H1 (cell line): ENCODE data around the gene HOXA13. TPM values are rescaled to one million over a fixed set of nuclear protein-coding genes. Genes with fewer than 3 reads are reported as not detected.

ENCODE experiments used
- CTCF ChIA-PET: fragments of 300-600 bp; sonication (Branson Sonifier 250); formaldehyde crosslinking; loops from one replicate; lab custom pipeline; 2021; ENCODE audit not compliant: partially characterized antibody; lab: Charles Lee
- POLR2A ChIA-PET: fragments of 300-600 bp; sonication (Branson Sonifier 250); formaldehyde crosslinking; loops from one replicate; lab custom pipeline; 2021; ENCODE audit warnings: inconsistent platforms; ENCODE audit not compliant: partially characterized antibody; lab: Charles Lee
- DNase-seq, 2 experiments: peaks; one replicate each; pipeline versions ENCODE4 v3.0.0 to v3.0.0-alpha.2; 2010 to 2022; ENCODE audit warnings: low spot score in 2 of 2, low read depth in 1 of 2, mixed read lengths in 1 of 2
- FAIRE-seq: peaks from 2 replicates; lab custom pipeline; 2011; peaks lifted over from hg19 to GRCh38; lab: Jason Lieb, UNC
- H2AFZ ChIP-seq: 2 replicates; pipeline ENCODE4 v1.8.1; 2012; ENCODE audit warnings: low read length, inconsistent platforms
- H2AK5ac ChIP-seq: 2 replicates; pipeline ENCODE4 v1.6.1; 2013; ENCODE audit warnings: low read depth, low read length
- H2BK120ac ChIP-seq: replicated peaks from 2 replicates; pipeline ENCODE3; 2013; ENCODE audit warnings: low read depth, low read length, inconsistent platforms
- H2BK12ac ChIP-seq: 2 replicates; pipeline ENCODE4 v1.6.1; 2013; ENCODE audit warnings: low read depth, low read length
- H2BK15ac ChIP-seq: 2 replicates; pipeline ENCODE4 v1.6.1; 2013; ENCODE audit warnings: low read length
- H2BK20ac ChIP-seq: 2 replicates; pipeline ENCODE4 v1.6.1; 2013; ENCODE audit warnings: low read length
- H2BK5ac ChIP-seq: 2 replicates; pipeline ENCODE4 v1.6.1; 2013; ENCODE audit warnings: low read depth, low read length
- H3K14ac ChIP-seq: 2 replicates; pipeline ENCODE4 v1.6.1; 2013; ENCODE audit warnings: inconsistent platforms; ENCODE audit not compliant: insufficient read length
- H3K18ac ChIP-seq: 2 replicates; pipeline ENCODE4 v1.6.1; 2013; ENCODE audit warnings: low read length; ENCODE audit errors: extremely low read depth
- H3K23ac ChIP-seq: 2 replicates; pipeline ENCODE4 v1.6.1; 2013; ENCODE audit warnings: inconsistent platforms; ENCODE audit not compliant: insufficient read length
- H3K23me2 ChIP-seq: 2 replicates; pipeline ENCODE4 v1.6.1; 2013; ENCODE audit warnings: low read depth, low read length
- H3K27ac ChIP-seq: 2 replicates; pipeline ENCODE4 v1.6.1; 2011; ENCODE audit warnings: low read depth, low read length, inconsistent platforms
- H3K27me3 ChIP-seq, 4 experiments: replicated peaks in 1 of 4; 1 replicate in 1 of 4; 2 replicates in 3 of 4; pipeline versions ENCODE4 v1.6.1 to v1.8.1; 2011 to 2013; ENCODE audit warnings: low read length in 3 of 4, mild to moderate bottlenecking in 3 of 4, inconsistent platforms in 2 of 4, mixed read lengths in 2 of 4, moderate library complexity in 1 of 4; ENCODE audit not compliant: control insufficient read depth in 3 of 4, insufficient read depth in 3 of 4; ENCODE audit errors: extremely low read depth in 1 of 4
- H3K36me3 ChIP-seq, 4 experiments: 2 replicates each; pipeline versions ENCODE4 v1.6.1 to v1.8.1; 2011 to 2013; ENCODE audit warnings: mild to moderate bottlenecking in 4 of 4, low read length in 3 of 4, moderate library complexity in 2 of 4, control low read depth in 1 of 4, inconsistent platforms in 1 of 4; ENCODE audit not compliant: insufficient read depth in 4 of 4, control insufficient read depth in 2 of 4
- H3K4ac ChIP-seq: replicated peaks from 2 replicates; pipeline ENCODE3; 2013; ENCODE audit warnings: low read length, low read depth, mixed read lengths, inconsistent platforms; ENCODE audit not compliant: insufficient read length
- H3K4me1 ChIP-seq, 4 experiments: replicated peaks in 1 of 4; 1 replicate in 1 of 4; 2 replicates in 3 of 4; pipeline versions ENCODE4 v1.6.1 to v1.8.1; 2011 to 2013; ENCODE audit warnings: low read length in 3 of 4, inconsistent platforms in 2 of 4, mixed read lengths in 1 of 4; ENCODE audit not compliant: insufficient read depth in 4 of 4, control insufficient read depth in 3 of 4
- H3K4me2 ChIP-seq, 2 experiments: 2 replicates each; pipeline versions ENCODE4 v1.6.1 to v1.8.1; 2011 to 2013; ENCODE audit warnings: low read depth in 2 of 2, low read length in 2 of 2, control low read depth in 1 of 2, inconsistent platforms in 1 of 2, mild to moderate bottlenecking in 1 of 2; ENCODE audit not compliant: insufficient read depth in 1 of 2
- H3K4me3 ChIP-seq, 4 experiments: fragments of 200-600, 300-600 bp in 1 of 4; sonication (generic), shearing (Covaris generic), sonication (Bioruptor Twin) in 1 of 4; 2 replicates each; pipeline versions ENCODE4 v1.5.1 to v1.8.1; 2011 to 2016; ENCODE audit warnings: low read length in 4 of 4, low read depth in 3 of 4, control low read depth in 2 of 4, inconsistent platforms in 2 of 4, mild to moderate bottlenecking in 2 of 4, mixed read lengths in 1 of 4, moderate library complexity in 1 of 4; ENCODE audit not compliant: insufficient read depth in 2 of 4; ENCODE audit errors: extremely low read depth in 1 of 4
- H3K56ac ChIP-seq: replicated peaks from 2 replicates; pipeline ENCODE3; 2013; ENCODE audit warnings: low read depth, mild to moderate bottlenecking, mixed read lengths, low read length, inconsistent platforms; ENCODE audit not compliant: insufficient read length
- H3K79me1 ChIP-seq: 2 replicates; pipeline ENCODE4 v1.6.1; 2013; ENCODE audit warnings: low read depth, low read length, control low read depth
- H3K79me2 ChIP-seq, 2 experiments: 2 replicates each; pipeline versions ENCODE4 v1.6.1 to v1.8.1; 2012 to 2013; ENCODE audit warnings: low read length in 2 of 2, mild to moderate bottlenecking in 2 of 2, inconsistent platforms in 1 of 2; ENCODE audit not compliant: insufficient read depth in 2 of 2, control insufficient read depth in 1 of 2
- H3K9ac ChIP-seq, 4 experiments: replicated peaks in 1 of 4; 1 replicate in 1 of 4; 2 replicates in 3 of 4; pipeline versions ENCODE4 v1.6.1 to v1.8.1; 2011 to 2013; ENCODE audit warnings: low read depth in 3 of 4, low read length in 3 of 4, control low read depth in 2 of 4, mild to moderate bottlenecking in 2 of 4, moderate library complexity in 2 of 4, inconsistent platforms in 1 of 4; ENCODE audit errors: extremely low read depth in 1 of 4
- H3K9me3 ChIP-seq, 2 experiments: 2 replicates each; pipeline versions ENCODE4 v1.6.1 to v1.8.1; 2012 to 2013; ENCODE audit warnings: mild to moderate bottlenecking in 2 of 2, moderate library complexity in 2 of 2, control low read depth in 1 of 2, inconsistent platforms in 1 of 2, low read depth in 1 of 2, low read length in 1 of 2, mixed read lengths in 1 of 2; ENCODE audit not compliant: insufficient read depth in 2 of 2
- H4K20me1 ChIP-seq, 2 experiments: replicated peaks in 1 of 2; 2 replicates each; pipeline versions ENCODE3 to v1.8.1; 2011 to 2013; ENCODE audit warnings: inconsistent platforms in 2 of 2, low read length in 2 of 2, mild to moderate bottlenecking in 1 of 2; ENCODE audit not compliant: insufficient read depth in 2 of 2, control insufficient read depth in 1 of 2
- H4K5ac ChIP-seq: 2 replicates; pipeline ENCODE4 v1.6.1; 2013; ENCODE audit warnings: low read length, low read depth, mixed read lengths, inconsistent platforms; ENCODE audit not compliant: insufficient read length
- H4K8ac ChIP-seq: 2 replicates; pipeline ENCODE4 v1.8.0; 2013; ENCODE audit warnings: mild to moderate bottlenecking, moderate library complexity, low read length, inconsistent platforms; ENCODE audit not compliant: insufficient read depth; ENCODE audit errors: extremely low read depth
- H4K91ac ChIP-seq: replicated peaks from 2 replicates; pipeline ENCODE3; 2013; ENCODE audit warnings: low read length, mixed read lengths, inconsistent platforms; ENCODE audit not compliant: insufficient read length
- CHD1 ChIP-seq: IDR thresholded peaks from 2 replicates; pipeline ENCODE4 v1.6.1; 2012; ENCODE audit warnings: low read depth, low read length, improper control_type of control experiment
- CREB1 ChIP-seq: IDR thresholded peaks from 2 replicates; pipeline ENCODE4 v1.6.1; 2012; ENCODE audit warnings: inconsistent platforms
- EP300 ChIP-seq, 2 experiments: IDR thresholded peaks; 1 replicate in 1 of 2; 2 replicates in 1 of 2; pipeline ENCODE4 v1.6.1; 2011 to 2012; ENCODE audit warnings: low read depth in 2 of 2, low read length in 2 of 2, mild to moderate bottlenecking in 2 of 2, borderline replicate concordance in 1 of 2, inconsistent platforms in 1 of 2, moderate library complexity in 1 of 2
- EZH2 ChIP-seq: fragments of 200-600 bp; sonication (generic); IDR thresholded peaks from 2 replicates; pipeline ENCODE4 v1.7.1; 2012; ENCODE audit warnings: low read depth, mild to moderate bottlenecking, moderate library complexity, low read length, inconsistent platforms; ENCODE audit not compliant: severe bottlenecking
- RNF2 ChIP-seq: fragments of 200-900, 300-1000 bp; sonication (generic); IDR thresholded peaks from 2 replicates; pipeline ENCODE4 v1.7.1; 2016; ENCODE audit warnings: borderline replicate concordance, low read depth, mild to moderate bottlenecking, antibody characterized with exemption, low read length; ENCODE audit not compliant: poor library complexity, severe bottlenecking; ENCODE audit errors: missing control alignments
- SIX5 ChIP-seq: IDR thresholded peaks from 2 replicates; pipeline ENCODE4 v1.6.1; 2011; ENCODE audit warnings: mild to moderate bottlenecking, low read depth, low read length
- SUZ12 ChIP-seq: fragments of 200-600 bp; sonication (generic); IDR thresholded peaks from 2 replicates; pipeline ENCODE4 v1.6.1; 2012; ENCODE audit warnings: mild to moderate bottlenecking, inconsistent platforms, low read length, moderate library complexity, mixed read lengths
- TAF1 ChIP-seq: IDR thresholded peaks from 2 replicates; pipeline ENCODE4 v1.6.1; 2011; ENCODE audit warnings: mild to moderate bottlenecking, low read depth, low read length
- WGBS, 2 experiments: shearing (Covaris generic) in 1 of 2; methylation state at CpG; one replicate each; pipeline versions ENCODE4 v1.1.6 to v1.1.7; 2013 to 2015; ENCODE audit warnings: low lambda C conversion rate in 2 of 2, mixed read lengths in 2 of 2, inconsistent platforms in 1 of 2, low coverage in 1 of 2, missing lambda C conversion rate in 1 of 2; ENCODE audit not compliant: insufficient replicate concordance in 2 of 2, insufficient coverage in 1 of 2, insufficient read length in 1 of 2; ENCODE audit errors: extremely low coverage in 1 of 2, missing lambda C conversion rate in 1 of 2; 5-methylcytosine and 5-hydroxymethylcytosine counted together
- polyA plus RNA-seq, 7 experiments: library from polyadenylated mRNA; depleted of rRNA in 3 of 7; stranded (reverse) in 5 of 7; unstranded in 2 of 7; fragments of >200 nt in 5 of 7; fragments of 200-250 nt in 2 of 7; gene quantifications; 1 replicate in 5 of 7; 2 replicates in 1 of 7; 4 replicates in 1 of 7; pipeline versions ENCODE4 v1.2.1 to v1.2.3, GENCODE V29; 2011 to 2013; ENCODE audit warnings: missing spikeins in 2 of 7, mixed read lengths in 2 of 7
- total RNA-seq: library from RNA; stranded (reverse); fragmentation: NEBNext Ultra II Directional; extraction: Animal tissue kit (Norgen Biotek cat#: 25700); gene quantifications from 2 replicates; pipeline ENCODE4 v1.2.1, GENCODE V29; 2021
- TF ChIP-seq, protein P1 (sequence below): IDR thresholded peaks from 2 replicates; pipeline ENCODE4 v1.6.1; 2012; ENCODE audit warnings: inconsistent platforms

HOXA13 gene
- total and polyA plus RNA-seq, 2 of the 8 experiments (the other 6 are each of a cell fraction or from before 2014, with no cell fraction given), result not detected

DNA sequence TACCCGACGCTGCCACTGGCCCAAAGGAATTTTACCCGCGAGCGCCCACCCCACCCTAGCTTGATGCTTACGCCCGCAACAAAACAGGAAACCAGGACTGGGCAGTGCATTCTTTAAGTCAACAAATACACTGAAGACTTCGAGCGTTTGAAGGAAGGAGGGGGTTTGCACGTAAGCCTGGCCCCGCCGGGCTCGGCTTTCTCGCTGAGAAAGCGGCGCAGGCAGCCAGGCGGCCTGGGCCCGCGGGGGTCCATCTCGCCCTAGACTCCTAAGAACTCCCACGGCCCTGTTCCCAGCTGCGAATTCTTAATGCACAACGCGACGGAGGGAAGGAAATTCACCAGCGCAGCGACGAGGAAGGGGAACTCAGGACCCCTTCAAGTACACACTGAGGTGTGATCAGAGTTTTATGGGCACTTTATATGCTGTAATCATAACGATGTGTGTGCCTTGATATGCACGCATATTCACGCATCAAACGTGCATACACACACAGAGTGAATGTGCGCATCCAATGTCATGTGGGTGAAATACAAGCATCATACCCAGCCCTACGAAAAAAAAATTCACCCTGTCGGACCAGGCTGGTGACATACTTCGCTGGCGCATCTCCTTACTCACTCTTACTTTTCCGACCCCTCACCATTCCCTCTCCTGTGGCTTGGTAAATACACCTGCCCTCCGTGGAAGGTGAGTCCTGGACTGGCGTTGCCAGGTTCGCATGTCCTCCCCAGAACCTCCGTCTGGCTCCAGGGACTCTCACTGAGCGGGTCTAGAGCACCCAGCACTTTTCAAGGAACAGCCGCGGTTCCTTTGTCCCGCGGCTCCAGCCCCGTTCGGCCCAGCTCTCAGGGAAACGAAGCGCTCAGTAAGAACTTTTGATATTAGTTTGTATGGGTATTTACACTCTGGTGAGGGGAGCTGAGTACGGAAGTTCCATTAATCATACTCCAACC lies 5.7 kb upstream of the HOXA13 start:
- CTCF ChIA-PET, result interaction anchor here (0.7 to 6.6 kb wide), 9 partner anchors 9 to 416 kb away, joined by 3 to 64 read pairs (median 3); partner anchors contain the start of gene HOXA11
- TF ChIP-seq SUZ12 (peak; percentile 100), EZH2 (peak; percentile 100), SIX5 (no peak), EP300 (IDR thresholded peaks at IDR 0.05; ENCODE audit: borderline replicate concordance in 1 of 2, low read depth in 2 of 2, low read length in 2 of 2) (no peak), TAF1 (no peak), CREB1 (no peak), RNF2 (peak; percentile 98), CHD1 (no peak)
- TF ChIP-seq, protein P1, sequence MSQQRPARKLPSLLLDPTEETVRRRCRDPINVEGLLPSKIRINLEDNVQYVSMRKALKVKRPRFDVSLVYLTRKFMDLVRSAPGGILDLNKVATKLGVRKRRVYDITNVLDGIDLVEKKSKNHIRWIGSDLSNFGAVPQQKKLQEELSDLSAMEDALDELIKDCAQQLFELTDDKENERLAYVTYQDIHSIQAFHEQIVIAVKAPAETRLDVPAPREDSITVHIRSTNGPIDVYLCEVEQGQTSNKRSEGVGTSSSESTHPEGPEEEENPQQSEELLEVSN, result no peak

More for the DNA sequence above, 5.7 kb upstream of the HOXA13 start:
- no peak overlapping the region for H3K18ac ChIP-seq
- no peak overlapping the region; the same call in 1 of the 2 replicates for H2BK20ac ChIP-seq
- H4K8ac ChIP-seq, result peak overlapping the region; percentile 65; the same call in 1 of the 2 replicates
- peaks cover 26 to 44% of the 10 kb centered on the region in 2 experiments for H4K20me1 ChIP-seq
- H3K79me2 ChIP-seq, result no peaks in the 10 kb centered on the region
- H3K36me3 ChIP-seq, result peaks cover 0 to 11% (median 0%) of the 10 kb centered on the region in 4 experiments; a peak in 1 of 8 replicates
- H4K91ac ChIP-seq, result no peak overlapping the region
- no peak overlapping the region for H2BK120ac ChIP-seq
- peak overlapping the region; percentile 34; the same call in 1 of the 2 replicates for H2AK5ac ChIP-seq
- H3K23me2 ChIP-seq, result no peaks in the 10 kb centered on the region
- H3K79me1 ChIP-seq, result no peaks in the 10 kb centered on the region; the same call in 1 of the 2 replicates
- H2BK15ac ChIP-seq, result no peak overlapping the region
- peaks cover 0 to 4% (median 1%) of the 10 kb centered on the region in 4 experiments; a peak in 3 of 7 replicates for H3K4me1 ChIP-seq
- H4K5ac ChIP-seq, result no peak overlapping the region
- no peak overlapping the region for H2AFZ ChIP-seq
- no peak for FAIRE-seq
- 7% methylated on average over 52 of the region's 52 CpGs; no CpG with 5 or more reads in 1 of the 2 experiments for WGBS, 2 experiments
- no peak overlapping the region for H3K23ac ChIP-seq
- POLR2A ChIA-PET, result interaction anchor here (1.2 kb wide), 1 partner anchor 33 kb away, joined by 3 read pairs; no protein-coding TSS in a partner anchor
- H3K4me2 ChIP-seq, result peak overlapping the region; percentile 13 to 34; a peak in 2 of 4 replicates
- H3K14ac ChIP-seq, result no peak overlapping the region
- H3K27ac ChIP-seq, result no peak overlapping the region
- no peaks in the 10 kb centered on the region for H3K9me3 ChIP-seq
- H2BK5ac ChIP-seq, result no peak overlapping the region
- DNase-seq, result peak in 1 of 2 experiments; percentile 55
- H3K4ac ChIP-seq, result no peak overlapping the region
- H3K9ac ChIP-seq, result no peak overlapping the region
- no peak overlapping the region for H3K56ac ChIP-seq
- H3K4me3 ChIP-seq, result no peak overlapping the region
- H3K27me3 ChIP-seq, result peaks cover 96 to 100% (median 100%) of the 10 kb centered on the region in 4 experiments
- peak overlapping the region; percentile 81; the same call in 1 of the 2 replicates for H2BK12ac ChIP-seq
